Measurements from ENCODE around the gene SRL. TPM values are rescaled to one million over a fixed set of nuclear protein-coding genes. Genes with fewer than 3 reads are reported as not detected.

SRL gene
- total and polyA plus RNA-seq, 2 experiments from 2014 or later: not detected

- H3K4me2 ChIP-seq: peak overlapping the region; percentile 90
Observed at GRCh38 chr16:4273858-4274311, 32.0 kb upstream of the SRL start.

GRCh38 chr16:4272114-4272956, 30.5 kb upstream of the SRL start:
- Mint-ChIP-seq H3K9me3 (peaks cover 4% of the 10 kb centered on the region; the same call in 2 of the 3 replicates), H3K36me3 (ENCODE audit: low read depth) (peaks cover 28% of the 10 kb centered on the region), H3K4me3 (peak overlapping the region; percentile 94), H3K27me3 (ENCODE audit: insufficient read depth, low read depth, poor library complexity) (peaks cover 22% of the 10 kb centered on the region), H3K27ac (peak overlapping the region; percentile 98), H3K4me1 (peaks cover 14% of the 10 kb centered on the region)
- Histone ChIP-seq H3K79me2 (replicated peaks; ENCODE audit: insufficient read depth) (peaks cover 53% of the 10 kb centered on the region), H3K36me3 (ENCODE audit: insufficient read depth) (no peaks in the 10 kb centered on the region), H3K4me2 (peak overlapping the region; percentile 90), H3K27ac (ENCODE audit: low read depth) (peak overlapping the region; percentile 99), H3K27me3 (ENCODE audit: insufficient read depth) (no peaks in the 10 kb centered on the region), H3K4me3 (peak overlapping the region; percentile 97), H3K9me2 (ENCODE audit: insufficient read depth) (no peaks in the 10 kb centered on the region), H4K20me1 (replicated peaks; ENCODE audit: insufficient read depth) (peaks cover 5% of the 10 kb centered on the region), H3F3A (replicated peaks; ENCODE audit: low read depth) (peaks cover 20% of the 10 kb centered on the region), H3K4me1 (ENCODE audit: insufficient read depth) (peaks cover 10% of the 10 kb centered on the region), H2AFZ (no peak overlapping the region)
- ATAC-seq: peak; percentile 0; the same call in 2 of the 3 replicates
- peak; percentile 56 for DNase-seq (ENCODE audit: low spot score)
- TF ChIP-seq STAT1 (IDR thresholded peaks at IDR 0.05; ENCODE audit: unreplicated experiment): no peak
- no peak for TF ChIP-seq ZNF462 (CRISPR knock-in tag; IDR thresholded peaks at IDR 0.05)

More at GRCh38 chr16:4273858-4274311, 32.0 kb upstream of the SRL start:
- peak overlapping the region; percentile 58 for H2AFZ ChIP-seq
- no peaks in the 10 kb centered on the region for H3K27me3 ChIP-seq (ENCODE audit: insufficient read depth)
- no peaks in the 10 kb centered on the region for H3K36me3 ChIP-seq (ENCODE audit: insufficient read depth)
- Mint-ChIP-seq H3K9me3 (peaks cover 4% of the 10 kb centered on the region; the same call in 2 of the 3 replicates), H3K27ac (peak overlapping the region; percentile 94), H3K4me3 (peak overlapping the region; percentile 94), H3K36me3 (ENCODE audit: low read depth) (peaks cover 22% of the 10 kb centered on the region), H3K27me3 (ENCODE audit: insufficient read depth, low read depth, poor library complexity) (peaks cover 27% of the 10 kb centered on the region), H3K4me1 (peaks cover 14% of the 10 kb centered on the region)
- peak; percentile 61 for ATAC-seq
- H3K4me1 ChIP-seq (ENCODE audit: insufficient read depth): peaks cover 10% of the 10 kb centered on the region
- no peaks in the 10 kb centered on the region for H3K9me2 ChIP-seq (ENCODE audit: insufficient read depth)
- H3K27ac ChIP-seq (ENCODE audit: low read depth): peak overlapping the region; percentile 99
- peaks cover under 1% of the 10 kb centered on the region for H4K20me1 ChIP-seq (replicated peaks; ENCODE audit: insufficient read depth)
- DNase-seq (ENCODE audit: low spot score): peak; percentile 94
- H3K4me3 ChIP-seq: peak overlapping the region; percentile 97
- H3K79me2 ChIP-seq (replicated peaks; ENCODE audit: insufficient read depth): peaks cover 38% of the 10 kb centered on the region
- peaks cover 27% of the 10 kb centered on the region for H3F3A ChIP-seq (replicated peaks; ENCODE audit: low read depth)
- TF ChIP-seq NANOG (IDR thresholded peaks at IDR 0.05; ENCODE audit: borderline replicate concordance) (no peak), CTCF (conservative IDR thresholded peaks at IDR 0.05; ENCODE audit: low read depth in 2 of 2) (peak; percentile 52 to 60), POLR2AphosphoS5 (IDR thresholded peaks at IDR 0.05; ENCODE audit: low read depth) (peak; percentile 63; the same call in 1 of the 2 replicates), ETS1 (IDR thresholded peaks at IDR 0.05) (peak; percentile 47; the same call in 1 of the 2 replicates), CREB1 (CRISPR knock-in tag; IDR thresholded peaks at IDR 0.05; ENCODE audit: low read depth) (0 out of 2 replicates have a peak, but pooled peaks have one; percentile 43), EZH2phosphoT487 (IDR thresholded peaks at IDR 0.05; ENCODE audit: unreplicated experiment) (no peak), JUNB (IDR thresholded peaks at IDR 0.05; ENCODE audit: unreplicated experiment) (no peak)

Data from GM23338 (cell line).